ENCODE results near the gene CFAP57.
"Not testable (repeated sequence)": the region's sequence is repeated elsewhere in the genome, so short reads cannot be mapped to it uniquely, and the experiment has no call there.

The CFAP57 gene

GRCh38 chr1:43174873-43175272 lies 2.7 kb downstream of the CFAP57 start:
- DNase-seq (ENCODE audit: low spot score), result no peak

- no peak for DNase-seq (ENCODE audit: low spot score)
Measured at GRCh38 chr1:43177691-43178090, 5.6 kb downstream of the CFAP57 start.

GRCh38 chr1:43184388-43184787 lies 12.3 kb downstream of the CFAP57 start:
- DNase-seq (ENCODE audit: low spot score), result no peak

GRCh38 chr1:43184995-43185394 lies 12.9 kb downstream of the CFAP57 start:
- no peak for DNase-seq (ENCODE audit: low spot score)

- DNase-seq (ENCODE audit: low spot score), result no peak
Measured at GRCh38 chr1:43188106-43188505, 16.0 kb downstream of the CFAP57 start.

GRCh38 chr1:43194509-43194908 lies 22.4 kb downstream of the CFAP57 start:
- DNase-seq (ENCODE audit: low spot score), result no peak

GRCh38 chr1:43197343-43198127 lies 25.4 kb downstream of the CFAP57 start:
- DNase-seq (ENCODE audit: low spot score), result no peak

- DNase-seq (ENCODE audit: low spot score), result no peak
Measured at GRCh38 chr1:43199093-43199726, 27.1 kb downstream of the CFAP57 start.

- DNase-seq (ENCODE audit: low spot score), result no peak
Measured at GRCh38 chr1:43203859-43204258, 31.7 kb downstream of the CFAP57 start.

GRCh38 chr1:43204394-43204793 lies 32.3 kb downstream of the CFAP57 start:
- no peak for DNase-seq (ENCODE audit: low spot score)

- no peak for DNase-seq (ENCODE audit: low spot score)
Measured at GRCh38 chr1:43205671-43206070, 33.5 kb downstream of the CFAP57 start.

GRCh38 chr1:43206600-43207228 lies 34.6 kb downstream of the CFAP57 start:
- DNase-seq (ENCODE audit: low spot score), result no peak

- DNase-seq (ENCODE audit: low spot score), result no peak
Measured at GRCh38 chr1:43207229-43207853, 35.2 kb downstream of the CFAP57 start.

GRCh38 chr1:43208277-43208676 lies 36.1 kb downstream of the CFAP57 start:
- not testable (repeated sequence) for DNase-seq (ENCODE audit: low spot score)

GRCh38 chr1:43214501-43215444 lies 42.6 kb downstream of the CFAP57 start:
- DNase-seq (ENCODE audit: low spot score), result no peak

GRCh38 chr1:43217747-43218146 lies 45.6 kb downstream of the CFAP57 start:
- DNase-seq (ENCODE audit: low spot score), result no peak

GRCh38 chr1:43220905-43221778 lies 49.0 kb downstream of the CFAP57 start:
- no peak for DNase-seq (ENCODE audit: low spot score)

GRCh38 chr1:43221797-43222196 lies 49.7 kb downstream of the CFAP57 start:
- no peak for DNase-seq (ENCODE audit: low spot score)

GRCh38 chr1:43222879-43223278 lies 50.7 kb downstream of the CFAP57 start:
- no peak for DNase-seq (ENCODE audit: low spot score)

GRCh38 chr1:43225168-43225567 lies 53.0 kb downstream of the CFAP57 start:
- peak; percentile 34 for DNase-seq (ENCODE audit: low spot score)

All from hematopoietic multipotent progenitor cell treated with erythropoietin and hydrocortisone succinate and interleukin-3 and kit ligand, for 17 days (in vitro differentiated cells).